Activated naive CD8-positive, alpha-beta T cell treated with anti-CD3 and anti-CD28 coated beads, Interleukin-2, amount 50 U/mL, for 16 hours (primary cell): ENCODE measurements around the gene EXOC3L2.
"Not testable (repeated sequence)": the region's sequence is repeated elsewhere in the genome, so short reads cannot be mapped to it uniquely, and the experiment has no call there.

Source experiments
- DNase-seq: peaks from one replicate; pipeline ENCODE4 v3.0.0-alpha.2; 2020; ENCODE audit warnings: low read depth, low spot score

The EXOC3L2 gene

GRCh38 chr19:45255611-45256157 lies 10.5 kb upstream of the EXOC3L2 start:
- no peak for DNase-seq

GRCh38 chr19:45254044-45254531 lies 8.9 kb upstream of the EXOC3L2 start:
- no peak for DNase-seq

GRCh38 chr19:45253396-45254027 lies 8.3 kb upstream of the EXOC3L2 start:
- no peak for DNase-seq

DNA sequence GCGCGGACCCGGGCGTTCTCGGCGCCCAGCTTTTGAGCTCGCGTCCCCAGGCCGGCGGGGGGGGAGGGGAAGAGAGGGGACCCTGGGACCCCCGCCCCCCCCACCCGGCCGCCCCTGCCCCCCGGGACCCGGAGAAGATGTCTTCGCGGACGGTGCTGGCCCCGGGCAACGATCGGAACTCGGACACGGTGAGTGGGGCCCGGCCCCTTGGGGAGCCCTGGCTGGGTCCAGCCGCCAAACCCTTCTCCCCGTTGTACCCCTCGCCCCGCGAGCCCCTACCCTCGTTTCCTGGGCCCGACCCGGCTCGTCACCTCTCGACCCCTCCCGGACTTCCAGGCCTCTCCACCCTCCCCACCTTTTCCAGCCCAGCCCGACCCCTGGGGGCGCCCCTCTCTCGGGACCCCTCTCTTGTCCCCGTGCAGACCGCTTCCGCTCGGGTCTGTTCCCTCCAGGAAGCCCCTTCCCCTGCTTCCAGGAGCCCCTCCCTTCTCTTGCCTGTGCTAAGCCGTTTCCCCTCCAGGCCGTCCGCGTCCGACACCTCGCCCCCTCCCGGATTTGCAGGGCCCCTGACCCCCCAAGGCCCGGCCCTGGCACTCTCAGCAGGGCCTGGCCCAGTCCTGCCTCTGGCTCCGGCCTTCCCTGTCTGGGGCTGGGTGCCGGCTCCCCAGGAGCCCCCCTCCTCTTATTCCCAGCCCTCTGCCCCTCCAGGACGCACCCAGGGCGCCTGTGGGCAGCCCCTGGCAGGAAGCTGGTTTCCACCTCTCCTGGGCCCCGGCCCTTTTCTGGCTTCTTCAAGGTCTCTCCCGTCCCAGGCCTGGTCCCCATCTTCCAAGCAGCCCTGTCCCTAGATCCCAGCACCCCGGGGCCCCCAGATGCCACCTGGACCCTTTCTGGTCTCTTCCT lies 6.5 kb upstream of the EXOC3L2 start:
- DNase-seq, result no peak

DNA sequence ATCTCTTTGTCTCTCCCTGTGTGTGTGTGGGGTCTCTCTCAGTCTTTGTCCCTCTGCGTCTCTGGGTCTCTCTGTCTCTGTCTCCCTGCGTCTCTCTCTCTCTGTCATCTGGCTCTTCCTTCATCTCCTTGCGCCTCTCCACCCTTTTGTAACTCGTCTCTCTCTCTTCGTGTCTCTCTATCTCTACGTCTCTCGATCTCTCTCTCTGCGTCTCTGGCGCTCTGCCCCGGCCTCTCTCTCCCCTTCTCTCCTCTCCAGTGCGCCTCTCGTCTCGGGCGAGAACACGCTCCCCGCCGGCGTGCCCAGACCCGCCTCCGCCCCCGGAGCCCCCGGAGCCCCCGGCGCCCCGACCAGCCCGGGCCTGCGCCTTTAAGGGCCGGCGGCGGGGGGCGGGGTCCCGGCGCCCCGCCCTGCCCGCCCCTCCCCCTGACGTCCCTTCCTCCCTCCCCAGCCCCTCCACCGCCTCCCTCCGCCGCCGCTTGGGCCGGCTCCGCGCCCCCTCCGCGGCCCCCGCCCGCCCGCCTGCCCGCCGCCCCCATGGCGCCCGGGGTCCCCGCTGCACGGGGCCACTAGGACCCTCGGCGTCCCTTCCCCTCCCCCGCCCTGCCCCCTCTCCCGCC lies 5.7 kb upstream of the EXOC3L2 start, which contains the start of gene MARK4:
MARK4 (plus strand) TSS at position 440 of the 620 bp plus-strand sequence. CDS start 318 bp downstream, outside the sequence.
- no peak for DNase-seq

GRCh38 chr19:45250216-45250831 lies 5.1 kb upstream of the EXOC3L2 start:
- DNase-seq, result no peak

DNA sequence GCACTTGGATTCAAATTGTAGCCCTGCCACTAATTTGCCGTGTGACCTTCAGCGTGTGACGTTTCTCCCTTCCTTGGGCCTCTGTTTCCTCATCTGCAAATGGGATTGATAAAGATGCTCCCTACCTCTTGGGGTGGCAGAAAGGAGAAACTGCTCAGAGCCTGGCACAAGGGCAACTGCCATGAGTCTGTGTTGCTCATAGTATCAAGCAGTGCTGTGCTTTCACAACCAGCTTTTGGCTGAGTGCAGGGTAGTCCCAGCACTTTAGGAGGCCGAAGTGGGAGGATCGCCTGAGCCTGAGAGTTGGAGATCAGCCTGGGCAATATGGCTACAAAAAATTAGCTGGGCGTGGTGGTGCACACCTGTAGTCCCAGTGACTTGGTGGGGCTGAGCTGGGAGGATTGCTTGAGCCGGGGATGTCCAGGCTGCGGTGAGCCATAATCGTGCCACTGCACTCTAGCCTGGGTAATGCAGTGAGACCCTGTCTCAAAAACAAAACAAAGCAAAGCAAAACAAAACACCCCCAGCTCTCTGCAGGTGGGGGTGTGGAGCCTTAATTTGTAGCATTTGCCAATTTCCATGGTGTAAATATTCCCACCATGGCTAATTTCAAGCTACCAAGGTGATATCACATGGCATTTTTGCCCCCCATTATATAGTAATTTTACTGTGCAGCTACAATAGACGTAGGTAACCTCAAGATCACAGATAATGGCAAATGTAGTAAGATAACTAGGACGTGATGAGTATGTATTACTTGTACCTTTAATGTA lies 4.2 kb upstream of the EXOC3L2 start:
- no peak for DNase-seq

- no peak for DNase-seq
Observed at GRCh38 chr19:45247136-45247535, 1.9 kb upstream of the EXOC3L2 start.

DNA sequence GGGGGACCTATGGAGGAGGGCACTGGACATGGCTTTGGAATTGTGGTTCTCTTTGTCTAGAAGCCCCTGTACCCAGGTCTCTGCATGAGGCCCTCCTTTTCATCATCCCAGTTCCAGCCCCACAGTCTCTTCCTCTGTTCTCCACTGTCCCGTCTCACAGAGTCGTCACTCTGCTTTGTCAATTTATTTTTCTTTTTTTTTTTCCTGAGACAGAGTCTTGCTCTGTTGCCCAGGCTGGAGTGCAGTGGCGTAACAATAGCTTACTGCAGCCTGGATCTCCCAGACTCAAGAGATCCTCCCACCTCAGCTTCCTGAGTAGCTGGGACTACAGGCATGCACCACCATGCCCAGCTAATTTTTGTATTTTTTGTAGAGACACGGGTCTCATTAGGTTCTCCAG lies 619 bp upstream of the EXOC3L2 start:
- DNase-seq, result no peak

- DNase-seq, result no peak
Observed at GRCh38 chr19:45244133-45244794, 943 bp downstream of the EXOC3L2 start.

DNA sequence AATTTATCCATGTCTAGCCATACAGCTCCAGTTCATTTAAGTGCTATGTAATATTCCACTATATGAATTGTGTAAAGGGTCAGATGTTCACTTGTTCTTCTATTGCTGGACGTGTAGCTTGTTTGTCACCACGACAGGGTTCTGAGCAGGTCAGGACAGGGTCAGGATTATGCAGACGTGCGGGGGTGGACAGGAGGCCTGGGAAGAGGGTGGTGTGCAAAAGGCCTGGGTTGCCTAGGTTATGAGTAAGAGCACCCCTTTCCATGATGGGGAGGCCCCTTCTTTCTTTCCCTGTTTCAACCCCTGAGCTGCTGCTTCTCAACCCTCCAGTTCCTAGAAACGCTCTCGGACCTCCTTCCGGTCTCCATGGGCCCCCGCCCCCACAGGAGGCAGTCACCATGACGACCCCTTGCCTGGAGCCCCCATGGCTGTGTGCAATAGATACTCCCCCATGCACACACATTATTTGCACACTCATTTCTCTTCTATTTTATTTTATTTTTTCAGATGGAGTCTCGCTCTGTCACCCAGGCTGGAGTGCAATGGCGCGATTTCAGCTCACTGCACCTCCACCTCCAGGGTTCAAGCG lies 2.0 kb downstream of the EXOC3L2 start:
- no peak for DNase-seq

GRCh38 chr19:45238556-45238955 lies 6.7 kb downstream of the EXOC3L2 start:
- DNase-seq, result no peak

DNA sequence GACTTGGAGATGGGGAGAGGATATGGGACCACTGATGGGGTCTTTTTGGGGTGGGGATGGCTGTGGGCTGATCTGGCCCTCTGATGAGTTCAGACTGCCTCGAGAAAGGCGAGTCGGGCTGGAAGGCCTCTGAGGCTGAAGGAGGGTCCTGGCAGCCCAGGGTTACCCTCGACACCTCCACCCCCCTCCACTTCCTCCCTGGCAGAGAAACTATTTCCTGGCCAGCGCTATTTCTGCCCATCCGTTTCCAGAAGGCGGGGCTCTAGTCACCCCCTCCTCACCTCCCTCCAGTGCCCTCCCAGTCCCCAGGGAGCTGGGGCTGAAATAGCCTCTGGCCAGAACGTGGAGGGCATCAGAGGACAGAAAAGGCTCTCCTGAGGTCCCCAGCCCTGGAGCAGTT lies 9.7 kb downstream of the EXOC3L2 start:
- no peak for DNase-seq

GRCh38 chr19:45234089-45234869 lies 10.9 kb downstream of the EXOC3L2 start:
- no peak for DNase-seq

DNA sequence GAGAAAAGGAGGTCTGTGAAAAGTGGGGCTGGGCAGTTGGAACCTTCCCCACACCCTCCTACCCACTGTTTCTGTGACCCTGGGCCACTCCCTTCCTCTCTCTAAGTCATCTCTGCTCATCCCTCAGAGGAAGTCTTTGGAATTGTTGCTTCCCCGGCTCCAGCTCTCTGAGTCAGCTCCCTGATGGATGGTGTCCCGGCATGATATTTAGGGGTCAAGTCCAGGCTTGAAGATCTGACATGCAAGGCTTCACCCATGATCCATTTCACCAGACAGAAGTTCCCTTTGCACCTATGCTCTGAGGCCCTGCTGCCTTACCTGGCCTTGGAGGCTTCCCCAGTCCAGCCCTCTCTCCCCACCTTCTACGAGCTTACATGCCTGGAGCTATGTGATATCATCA lies 13.3 kb downstream of the EXOC3L2 start:
- no peak for DNase-seq

DNA sequence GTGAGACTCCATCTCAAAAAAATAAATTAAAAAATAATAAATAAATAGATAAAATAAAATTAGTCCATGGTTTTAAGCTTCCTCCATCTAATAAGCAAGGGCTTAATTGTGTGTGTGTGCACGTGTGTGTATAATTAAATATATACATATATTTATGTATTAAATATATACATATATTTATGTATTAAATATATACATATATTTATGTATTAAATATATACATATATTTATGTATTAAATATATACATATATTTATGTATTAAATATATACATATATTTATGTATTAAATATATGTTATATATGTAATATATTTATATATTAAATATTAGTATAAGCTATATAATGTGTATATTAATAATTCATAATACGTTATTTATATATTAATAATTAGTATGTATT lies 16.2 kb downstream of the EXOC3L2 start:
- DNase-seq, result not testable (repeated sequence)

DNA sequence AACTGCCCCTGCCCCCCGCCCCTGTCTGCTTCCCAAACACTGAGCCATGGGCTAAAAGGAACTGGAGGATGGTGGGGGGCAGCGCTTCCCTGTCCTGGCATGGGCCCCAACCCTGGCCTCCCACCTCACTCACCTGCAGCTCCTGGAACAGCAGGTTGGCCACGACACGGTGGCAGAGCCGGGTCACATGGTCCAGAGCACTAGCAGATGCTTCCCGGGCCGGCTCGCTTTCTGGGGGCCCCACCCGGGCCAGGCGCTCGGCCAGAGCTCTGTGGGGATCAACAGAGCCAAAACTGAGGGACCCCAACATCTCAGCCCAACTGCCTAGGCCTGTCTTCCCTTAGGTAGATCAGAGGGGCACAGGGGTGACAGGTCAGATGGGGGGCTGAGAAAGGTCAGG lies 20.6 kb downstream of the EXOC3L2 start:
- no peak for DNase-seq

- DNase-seq, result no peak
Observed at GRCh38 chr19:45223879-45224278, 21.3 kb downstream of the EXOC3L2 start.

DNA sequence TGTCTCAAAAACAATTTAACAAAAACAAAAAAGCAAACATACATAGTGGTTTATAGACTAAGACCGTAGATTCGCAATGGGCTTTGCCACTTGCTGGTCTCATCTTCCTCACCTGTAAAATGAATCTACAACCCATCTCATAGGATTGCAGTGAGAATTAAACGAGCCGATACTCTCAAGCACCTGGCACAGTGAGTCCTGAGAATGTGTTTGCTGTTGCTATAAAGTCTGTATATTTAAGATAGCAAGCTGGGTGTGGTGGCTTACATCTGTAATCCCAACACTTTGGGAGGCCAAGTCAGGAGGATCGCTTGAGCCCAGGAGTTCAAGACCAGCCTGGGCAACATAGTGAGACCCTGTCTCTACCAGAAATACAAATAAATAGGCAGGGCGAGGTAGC lies 22.5 kb downstream of the EXOC3L2 start:
- no peak for DNase-seq
